Esophagus muscularis mucosa (tissue), 4 donors: ENCODE data around the gene ATF4. TPM values are rescaled to one million over a fixed set of nuclear protein-coding genes. Genes with fewer than 3 reads are reported as not detected.

Experiments used
- DNase-seq: peaks from one replicate; pipeline ENCODE4 v3.0.0-alpha.2; 2017; ENCODE audit errors: extremely low spot score
- H3K27ac ChIP-seq, 4 donors: fragments of 200-600 bp; sonication (generic); replicated peaks in 1 of 4; 1 replicate in 3 of 4; 2 replicates in 1 of 4; pipeline ENCODE4 v1.5.1; 2016 to 2019; ENCODE audit warnings: mild to moderate bottlenecking in 1 of 4
- H3K27me3 ChIP-seq, 4 donors: fragments of 200-600 bp; sonication (generic); one replicate each; pipeline versions ENCODE4 v1.5.1 to v1.6.0; 2016 to 2019
- H3K36me3 ChIP-seq, 4 donors: fragments of 200-600 bp; sonication (generic); one replicate each; pipeline ENCODE4 v1.5.1; 2016 to 2019
- H3K4me1 ChIP-seq, 4 donors: fragments of 200-600 bp; sonication (generic); one replicate each; pipeline ENCODE4 v1.5.1; 2016 to 2019
- H3K4me3 ChIP-seq, 4 donors: fragments of 200-600 bp; sonication (generic); 1 replicate in 2 of 4; 2 replicates in 2 of 4; pipeline ENCODE4 v1.5.1; 2016 to 2019; ENCODE audit warnings: mild to moderate bottlenecking in 4 of 4, moderate library complexity in 1 of 4
- H3K9me3 ChIP-seq, 4 donors: fragments of 200-600 bp; sonication (generic); 1 replicate in 3 of 4; 2 replicates in 1 of 4; pipeline ENCODE4 v1.5.1; 2016 to 2019
- CTCF ChIP-seq, 3 experiments: fragments of 200-600 bp in 2 of 3; fragments of 450-650 bp in 1 of 3; sonication (generic) in 2 of 3; IDR thresholded peaks; one replicate each; pipeline ENCODE4 v1.5.1; 2017 to 2019; ENCODE audit warnings: antibody characterized with exemption in 3 of 3, mild to moderate bottlenecking in 2 of 3, moderate library complexity in 1 of 3
- EP300 ChIP-seq: sonication (generic); formaldehyde crosslinking; IDR thresholded peaks from one replicate; pipeline ENCODE4 v1.6.1; 2017; ENCODE audit warnings: antibody characterized with exemption
- POLR2A ChIP-seq: fragments of 450-650 bp; IDR thresholded peaks from one replicate; pipeline ENCODE4 v1.6.1; 2017; ENCODE audit warnings: antibody characterized with exemption, moderate library complexity, mild to moderate bottlenecking, low read depth
- POLR2AphosphoS5 ChIP-seq, 2 donors: sonication (generic); formaldehyde crosslinking; IDR thresholded peaks; one replicate each; pipeline ENCODE4 v1.6.1; 2017; ENCODE audit warnings: antibody characterized with exemption in 2 of 2
- WGBS: methylation state at CpG from one replicate; pipeline ENCODE4 v1.1.5; 2018; 5-methylcytosine and 5-hydroxymethylcytosine counted together
- intact Hi-C: fragments of 100-400 bp; cut with DNase I; formaldehyde crosslinking; loops from one replicate; pipeline ENCODE4 v1.15.1; 2023
- total RNA-seq, 4 donors: library from RNA; depleted of rRNA; stranded (reverse); fragments of >200 nt; gene quantifications; one replicate each; pipeline versions ENCODE4 v1.1.0 to v1.2.1, GENCODE V29; 2016

The ATF4 gene
- total RNA-seq, 4 donors from 2014 or later: 516 to 895 (median 721) TPM

- Histone ChIP-seq H3K36me3 (no peaks in the 10 kb centered on the region), H3K4me3 (no peak overlapping the region), H3K4me1 (no peaks in the 10 kb centered on the region), H3K9me3 (no peaks in the 10 kb centered on the region), H3K27ac (no peak overlapping the region), H3K27me3 (peaks cover 0 to 75% (median 0%) of the 10 kb centered on the region in 4 donors)
- intact Hi-C loops: no loop called here
- TF ChIP-seq CTCF (IDR thresholded peaks at IDR 0.05) (no peak), POLR2A (no peak), EP300 (no peak), POLR2AphosphoS5 (IDR thresholded peaks at IDR 0.05) (no peak)
- WGBS: 94% methylated on average over 5 of the region's 5 CpGs
- DNase-seq: no peak
Measured at GRCh38 chr22:39565414-39565944, 45.1 kb downstream of the ATF4 start.

- no peak for DNase-seq
- peaks cover 0 to 76% (median 0%) of the 10 kb centered on the region in 4 donors for H3K27me3 ChIP-seq
- H3K9me3 ChIP-seq: no peaks in the 10 kb centered on the region
- H3K4me3 ChIP-seq: no peak overlapping the region
- intact Hi-C loops: no loop called here
- H3K36me3 ChIP-seq: no peaks in the 10 kb centered on the region
- no peak overlapping the region for H3K27ac ChIP-seq
- no peak for TF ChIP-seq POLR2A
- no peak for TF ChIP-seq CTCF (IDR thresholded peaks at IDR 0.05)
- no peak for TF ChIP-seq POLR2AphosphoS5 (IDR thresholded peaks at IDR 0.05)
- no peak for TF ChIP-seq EP300
- WGBS: 62% methylated on average over 14 of the region's 14 CpGs
- H3K4me1 ChIP-seq: no peaks in the 10 kb centered on the region
Measured at GRCh38 chr22:39567135-39567946, 47.0 kb downstream of the ATF4 start.

GRCh38 chr22:39568278-39568981, 48.1 kb downstream of the ATF4 start:
- 93% methylated on average over 9 of the region's 19 CpGs for WGBS
- H3K4me1 ChIP-seq: no peaks in the 10 kb centered on the region
- H3K9me3 ChIP-seq: no peaks in the 10 kb centered on the region
- TF ChIP-seq EP300 (no peak), POLR2AphosphoS5 (IDR thresholded peaks at IDR 0.05) (no peak), CTCF (IDR thresholded peaks at IDR 0.05) (no peak), POLR2A (no peak)
- intact Hi-C loops: no loop called here
- DNase-seq: no peak
- no peak overlapping the region for H3K27ac ChIP-seq
- no peaks in the 10 kb centered on the region for H3K36me3 ChIP-seq
- H3K27me3 ChIP-seq: peaks cover 0 to 73% (median 0%) of the 10 kb centered on the region in 4 donors
- H3K4me3 ChIP-seq: no peak overlapping the region

GRCh38 chr22:39569066-39569465, 48.7 kb downstream of the ATF4 start:
- no peak overlapping the region for H3K27ac ChIP-seq
- DNase-seq: no peak
- no peaks in the 10 kb centered on the region for H3K36me3 ChIP-seq
- no peak overlapping the region for H3K4me3 ChIP-seq
- intact Hi-C loops: no loop called here
- no peaks in the 10 kb centered on the region for H3K4me1 ChIP-seq
- TF ChIP-seq EP300 (no peak), POLR2AphosphoS5 (IDR thresholded peaks at IDR 0.05) (no peak), POLR2A (no peak), CTCF (IDR thresholded peaks at IDR 0.05) (no peak)
- H3K27me3 ChIP-seq: peaks cover 0 to 71% (median 0%) of the 10 kb centered on the region in 4 donors
- H3K9me3 ChIP-seq: no peaks in the 10 kb centered on the region
- 93% methylated on average over 6 of the region's 7 CpGs for WGBS
